H9 (cell line): Measurements from ENCODE around the gene RNF157. TPM values are rescaled to one million over a fixed set of nuclear protein-coding genes. Genes with fewer than 3 reads are reported as not detected.

Source experiments
- DNase-seq: peaks from one replicate; pipeline ENCODE4 v3.0.0-alpha.2; 2017
- H2AFZ ChIP-seq: one replicate; pipeline ENCODE4 v1.6.1; 2013; ENCODE audit warnings: mild to moderate bottlenecking, low read length, control low read depth, moderate library complexity
- H2AK5ac ChIP-seq: 2 replicates; pipeline ENCODE4 v1.6.1; 2013; ENCODE audit warnings: low read length, control low read depth, mixed read lengths; ENCODE audit not compliant: insufficient read length
- H2BK120ac ChIP-seq: one replicate; pipeline ENCODE4 v1.6.1; 2013; ENCODE audit warnings: low read depth, mild to moderate bottlenecking, low read length, control low read depth, inconsistent platforms; ENCODE audit not compliant: poor library complexity, severe bottlenecking
- H2BK12ac ChIP-seq: 2 replicates; pipeline ENCODE4 v1.6.1; 2013; ENCODE audit warnings: low read length, control low read depth, mixed read lengths, low read depth; ENCODE audit not compliant: insufficient read length
- H2BK15ac ChIP-seq: 2 replicates; pipeline ENCODE4 v1.6.1; 2013; ENCODE audit warnings: low read depth, low read length, control low read depth
- H2BK20ac ChIP-seq: one replicate; pipeline ENCODE4 v1.6.1; 2013; ENCODE audit warnings: low read depth, mild to moderate bottlenecking, low read length, control low read depth, inconsistent platforms; ENCODE audit not compliant: poor library complexity, severe bottlenecking
- H2BK5ac ChIP-seq: 2 replicates; pipeline ENCODE4 v1.6.1; 2013; ENCODE audit warnings: low read length, control low read depth, mixed read lengths; ENCODE audit not compliant: insufficient read length
- H3K14ac ChIP-seq: 2 replicates; pipeline ENCODE4 v1.6.1; 2013; ENCODE audit warnings: low read length, control low read depth; ENCODE audit not compliant: insufficient read depth
- H3K18ac ChIP-seq: 2 replicates; pipeline ENCODE4 v1.6.1; 2013; ENCODE audit warnings: low read depth, mild to moderate bottlenecking, mixed read lengths, low read length, control low read depth; ENCODE audit not compliant: insufficient read length
- H3K23ac ChIP-seq: 2 replicates; pipeline ENCODE4 v1.6.1; 2013; ENCODE audit warnings: low read length, control low read depth, mixed read lengths, low read depth; ENCODE audit not compliant: insufficient read length
- H3K23me2 ChIP-seq: 2 replicates; pipeline ENCODE4 v1.6.1; 2013; ENCODE audit warnings: low read depth, mild to moderate bottlenecking, mixed read lengths, low read length, control low read depth; ENCODE audit not compliant: insufficient read length, poor library complexity, severe bottlenecking
- H3K27ac ChIP-seq: 2 replicates; pipeline ENCODE4 v1.5.1; 2013; ENCODE audit warnings: low read length, control low read depth, mixed read lengths, low read depth; ENCODE audit not compliant: insufficient read length
- H3K27me3 ChIP-seq: 2 replicates; pipeline ENCODE4 v1.6.1; 2013; ENCODE audit warnings: low read length, control low read depth, inconsistent platforms; ENCODE audit not compliant: insufficient read depth
- H3K4ac ChIP-seq: 2 replicates; pipeline ENCODE4 v1.6.1; 2013; ENCODE audit warnings: low read depth, mild to moderate bottlenecking, control low read depth, inconsistent platforms, low read length, moderate library complexity
- H3K4me1 ChIP-seq: 2 replicates; pipeline ENCODE4 v1.6.1; 2013; ENCODE audit warnings: low read length, control low read depth, inconsistent platforms; ENCODE audit not compliant: insufficient read depth
- H3K4me2 ChIP-seq: 2 replicates; pipeline ENCODE4 v1.6.1; 2013; ENCODE audit warnings: low read length, control low read depth, mixed read lengths; ENCODE audit not compliant: insufficient read length, insufficient read depth
- H3K56ac ChIP-seq: 2 replicates; pipeline ENCODE4 v1.6.1; 2013; ENCODE audit warnings: low read depth, mild to moderate bottlenecking, mixed read lengths, low read length, control low read depth; ENCODE audit not compliant: insufficient read length
- H3K79me1 ChIP-seq: 2 replicates; pipeline ENCODE4 v1.6.1; 2013; ENCODE audit warnings: low read depth, mild to moderate bottlenecking, moderate library complexity, low read length, control low read depth, inconsistent platforms; ENCODE audit not compliant: insufficient read depth, poor library complexity, severe bottlenecking
- H3K79me2 ChIP-seq: 2 replicates; pipeline ENCODE4 v1.6.1; 2013; ENCODE audit warnings: low read length, control low read depth, inconsistent platforms; ENCODE audit not compliant: insufficient read depth
- H3K9ac ChIP-seq: 2 replicates; pipeline ENCODE4 v1.6.1; 2013; ENCODE audit warnings: low read length, control low read depth, mixed read lengths; ENCODE audit not compliant: insufficient read length; ENCODE audit errors: extremely low read depth
- H3K9me3 ChIP-seq: one replicate; pipeline ENCODE4 v1.6.1; 2013; ENCODE audit warnings: low read depth, low read length, inconsistent platforms; ENCODE audit not compliant: control insufficient read depth
- H3T11ph ChIP-seq: one replicate; pipeline ENCODE4 v1.6.1; 2013; ENCODE audit warnings: mild to moderate bottlenecking, low read length, control low read depth, inconsistent platforms
- H4K20me1 ChIP-seq: one replicate; pipeline ENCODE4 v1.6.1; 2013; ENCODE audit not compliant: control insufficient read depth, insufficient read length, insufficient read depth
- H4K5ac ChIP-seq: 2 replicates; pipeline ENCODE4 v1.6.1; 2013; ENCODE audit warnings: low read depth, mild to moderate bottlenecking, mixed read lengths, low read length, control low read depth; ENCODE audit not compliant: insufficient read length
- H4K8ac ChIP-seq: replicated peaks from 2 replicates; pipeline ENCODE4 v1.6.1; 2013; ENCODE audit warnings: low read length, control low read depth, mixed read lengths, low read depth; ENCODE audit not compliant: insufficient read length
- H4K91ac ChIP-seq: 2 replicates; pipeline ENCODE4 v1.6.1; 2013; ENCODE audit warnings: low read depth, mild to moderate bottlenecking, moderate library complexity, mixed read lengths, low read length, control low read depth; ENCODE audit not compliant: insufficient read length
- H3K27ac Mint-ChIP-seq, 3 experiments: 2 replicates in 2 of 3; 3 replicates in 1 of 3; pipeline ENCODE4 v1.8.0; 2020 to 2021; ENCODE audit warnings: mixed read lengths in 3 of 3, mild to moderate bottlenecking in 1 of 3, moderate library complexity in 1 of 3
- H3K27me3 Mint-ChIP-seq: 2 replicates; pipeline ENCODE4 v1.8.0; 2021; ENCODE audit warnings: low read depth, mild to moderate bottlenecking, moderate library complexity, mixed read lengths
- H3K36me3 Mint-ChIP-seq, 3 experiments: 2 replicates in 2 of 3; 3 replicates in 1 of 3; pipeline ENCODE4 v1.8.0; 2020 to 2021; ENCODE audit warnings: low read depth in 3 of 3, mixed read lengths in 3 of 3; ENCODE audit not compliant: insufficient read depth in 1 of 3
- H3K4me1 Mint-ChIP-seq, 2 experiments: 2 replicates each; pipeline ENCODE4 v1.8.0; 2020; ENCODE audit warnings: mixed read lengths in 2 of 2
- H3K4me3 Mint-ChIP-seq, 2 experiments: 2 replicates in 1 of 2; 3 replicates in 1 of 2; pipeline ENCODE4 v1.8.0; 2020 to 2021; ENCODE audit warnings: mild to moderate bottlenecking in 2 of 2, mixed read lengths in 2 of 2, moderate library complexity in 1 of 2
- H3K9me3 Mint-ChIP-seq, 2 experiments: 2 replicates in 1 of 2; 3 replicates in 1 of 2; pipeline ENCODE4 v1.8.0; 2020; ENCODE audit warnings: mild to moderate bottlenecking in 2 of 2, mixed read lengths in 2 of 2, moderate library complexity in 1 of 2
- WGBS: extraction: QIAGEN DNeasy Blood & Tissue Kit; methylation state at CpG from one replicate; pipeline ENCODE4 v1.1.7; 2013; ENCODE audit warnings: missing lambda C conversion rate, low lambda C conversion rate, mixed read lengths; ENCODE audit not compliant: insufficient read length; ENCODE audit errors: extremely low coverage; 5-methylcytosine and 5-hydroxymethylcytosine counted together
- total RNA-seq: library from RNA; stranded (reverse); gene quantifications from 2 replicates; pipeline ENCODE4 v1.2.1, GENCODE V29; 2021
- TF ChIP-seq, protein P1 (sequence below): fragments of 200-600 bp; sonication (generic); conservative IDR thresholded peaks from 3 replicates; pipeline ENCODE4 v1.8.0; 2021; ENCODE audit warnings: antibody characterized with exemption, mild to moderate bottlenecking

Gene RNF157
- total RNA-seq, 1 experiment from 2014 or later: 9.9 TPM

DNA sequence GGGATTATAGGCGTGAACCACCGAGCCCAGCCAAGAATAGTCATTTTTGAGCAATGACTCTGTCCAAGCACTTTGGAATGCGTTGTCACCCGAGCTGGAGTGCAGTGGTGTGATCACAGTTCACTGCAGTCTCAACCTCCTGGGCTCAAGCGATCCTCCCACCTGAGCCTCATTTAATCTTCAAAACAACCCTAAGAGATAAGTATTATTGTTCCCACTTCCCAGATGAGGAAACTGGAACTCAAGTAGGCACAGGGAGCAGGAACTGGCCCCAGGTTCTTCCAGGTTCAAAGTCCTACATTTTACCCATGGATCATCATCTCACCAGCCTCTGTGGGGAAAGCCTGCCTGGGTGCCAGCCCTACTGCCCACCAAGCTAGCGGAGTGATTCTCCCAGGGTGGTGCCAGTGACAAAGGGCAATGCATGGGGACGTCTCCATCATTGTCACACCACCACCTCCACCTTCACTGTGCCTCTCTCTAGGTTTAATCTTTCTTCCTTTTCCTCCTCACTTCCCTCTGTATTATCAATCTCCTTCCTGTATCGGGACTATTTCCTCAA, 11.3 kb upstream of the RNF157 start:
- H3K4me1 ChIP-seq: no peaks in the 10 kb centered on the region

More for the DNA sequence above, 11.3 kb upstream of the RNF157 start:
- DNase-seq: no peak
- Histone ChIP-seq H2BK15ac (no peak overlapping the region), H3K4me2 (no peak overlapping the region), H2BK120ac (no peak overlapping the region), H3K23me2 (no peaks in the 10 kb centered on the region), H3T11ph (no peak overlapping the region), H2AFZ (no peak overlapping the region), H4K20me1 (no peaks in the 10 kb centered on the region), H2BK20ac (no peak overlapping the region), H3K79me1 (no peaks in the 10 kb centered on the region), H3K79me2 (no peaks in the 10 kb centered on the region), H3K4ac (no peak overlapping the region), H3K56ac (no peak overlapping the region), H2BK12ac (no peak overlapping the region), H3K9ac (no peak overlapping the region), H3K14ac (no peak overlapping the region), H3K9me3 (no peaks in the 10 kb centered on the region), H3K27me3 (no peaks in the 10 kb centered on the region), H2BK5ac (no peak overlapping the region), H3K18ac (no peak overlapping the region), H3K27ac (no peak overlapping the region), H4K5ac (no peak overlapping the region), H4K8ac (no peak overlapping the region), H4K91ac (no peak overlapping the region), H3K23ac (no peak overlapping the region), H2AK5ac (no peak overlapping the region)
- H3K27me3 Mint-ChIP-seq: no peaks in the 10 kb centered on the region; the same call in none of the 2 replicates
- no peak overlapping the region for H3K27ac Mint-ChIP-seq
- no peak overlapping the region; a peak in 1 of 5 replicates for H3K4me3 Mint-ChIP-seq
- H3K4me1 Mint-ChIP-seq: peaks cover 4 to 5% of the 10 kb centered on the region in 2 experiments
- TF ChIP-seq, protein P1, sequence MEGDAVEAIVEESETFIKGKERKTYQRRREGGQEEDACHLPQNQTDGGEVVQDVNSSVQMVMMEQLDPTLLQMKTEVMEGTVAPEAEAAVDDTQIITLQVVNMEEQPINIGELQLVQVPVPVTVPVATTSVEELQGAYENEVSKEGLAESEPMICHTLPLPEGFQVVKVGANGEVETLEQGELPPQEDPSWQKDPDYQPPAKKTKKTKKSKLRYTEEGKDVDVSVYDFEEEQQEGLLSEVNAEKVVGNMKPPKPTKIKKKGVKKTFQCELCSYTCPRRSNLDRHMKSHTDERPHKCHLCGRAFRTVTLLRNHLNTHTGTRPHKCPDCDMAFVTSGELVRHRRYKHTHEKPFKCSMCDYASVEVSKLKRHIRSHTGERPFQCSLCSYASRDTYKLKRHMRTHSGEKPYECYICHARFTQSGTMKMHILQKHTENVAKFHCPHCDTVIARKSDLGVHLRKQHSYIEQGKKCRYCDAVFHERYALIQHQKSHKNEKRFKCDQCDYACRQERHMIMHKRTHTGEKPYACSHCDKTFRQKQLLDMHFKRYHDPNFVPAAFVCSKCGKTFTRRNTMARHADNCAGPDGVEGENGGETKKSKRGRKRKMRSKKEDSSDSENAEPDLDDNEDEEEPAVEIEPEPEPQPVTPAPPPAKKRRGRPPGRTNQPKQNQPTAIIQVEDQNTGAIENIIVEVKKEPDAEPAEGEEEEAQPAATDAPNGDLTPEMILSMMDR: no peak
- 0 out of 7 replicates have a peak, but pooled peaks cover 0 to under 1% (median 0%) of the 10 kb centered on the region in 3 experiments for H3K36me3 Mint-ChIP-seq
- no peaks in the 10 kb centered on the region; a peak in 1 of 5 replicates for H3K9me3 Mint-ChIP-seq
- no CpG with 5 or more reads among the region's 8 CpGs for WGBS
